ENCODE data around the gene C16orf82. TPM values are rescaled to one million over a fixed set of nuclear protein-coding genes. Genes with fewer than 3 reads are reported as not detected.

C16orf82 gene
- not detected for polyA plus RNA-seq (2013, experiment 1 of 2)
- polyA plus RNA-seq (2013, experiment 2 of 2) = not detected

- Histone ChIP-seq H3K27ac (ENCODE audit: low read depth, low read length) (no peak within 1 kb of the TSS), H3K27me3 (ENCODE audit: insufficient read depth, low read length) (no peaks in the 10 kb centered on the region), H3K9me3 (ENCODE audit: insufficient read depth, low read depth, low read length) (no peaks in the 10 kb centered on the region), H3K4me3 (ENCODE audit: low read length) (no peak within 1 kb of the TSS), H3K4me1 (ENCODE audit: insufficient read depth, low read length) (peaks cover 7% of the 10 kb centered on the region; the same call in 1 of the 2 replicates), H3K36me3 (ENCODE audit: insufficient read depth, low read length) (no peaks in the 10 kb centered on the region), H3K9ac (ENCODE audit: low read depth, low read length) (no peak within 1 kb of the TSS)
- 67% methylated on average over 22 of the region's 22 CpGs for WGBS
These were observed at the start of gene C16orf82 for GRCh38 chr16:27066668-27067537. Gene C16orf82, plus strand, starts transcription at chr16:27066927.

GRCh38 chr16:27020031-27020430 lies 46.7 kb upstream of the C16orf82 start:
- Histone ChIP-seq H3K9me3 (ENCODE audit: insufficient read depth, low read depth, low read length) (peaks cover 6% of the 10 kb centered on the region; the same call in 1 of the 2 replicates), H3K4me1 (ENCODE audit: insufficient read depth, low read length) (peaks cover 6% of the 10 kb centered on the region; the same call in 1 of the 2 replicates), H3K27me3 (ENCODE audit: insufficient read depth, low read length) (no peaks in the 10 kb centered on the region), H3K4me3 (ENCODE audit: low read length) (no peak overlapping the region), H3K9ac (ENCODE audit: low read depth, low read length) (no peak overlapping the region), H3K27ac (ENCODE audit: low read depth, low read length) (no peak overlapping the region), H3K36me3 (ENCODE audit: insufficient read depth, low read length) (no peaks in the 10 kb centered on the region)
- 92% methylated on average over 2 of the region's 2 CpGs for WGBS

DNA sequence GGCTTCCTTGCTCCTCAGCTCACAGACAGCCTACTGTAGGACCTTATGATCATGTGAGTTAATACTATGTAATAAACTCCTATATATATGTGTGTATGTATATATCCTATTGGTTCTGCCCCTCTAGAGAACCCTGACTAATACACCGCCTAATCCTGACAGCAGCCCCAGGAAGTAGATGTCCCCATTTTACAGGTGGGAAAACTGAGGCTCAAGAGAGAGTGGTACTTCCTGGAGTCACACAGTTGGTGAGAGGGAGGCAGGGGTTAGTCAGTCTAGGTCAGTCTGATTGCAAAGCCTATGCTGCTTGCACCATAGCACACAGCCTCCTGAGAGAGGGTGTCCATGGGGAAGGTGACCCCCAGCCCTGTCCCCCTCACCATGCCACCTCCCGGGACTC lies 42.7 kb upstream of the C16orf82 start:
- 94% methylated on average over 2 of the region's 2 CpGs for WGBS

DNA sequence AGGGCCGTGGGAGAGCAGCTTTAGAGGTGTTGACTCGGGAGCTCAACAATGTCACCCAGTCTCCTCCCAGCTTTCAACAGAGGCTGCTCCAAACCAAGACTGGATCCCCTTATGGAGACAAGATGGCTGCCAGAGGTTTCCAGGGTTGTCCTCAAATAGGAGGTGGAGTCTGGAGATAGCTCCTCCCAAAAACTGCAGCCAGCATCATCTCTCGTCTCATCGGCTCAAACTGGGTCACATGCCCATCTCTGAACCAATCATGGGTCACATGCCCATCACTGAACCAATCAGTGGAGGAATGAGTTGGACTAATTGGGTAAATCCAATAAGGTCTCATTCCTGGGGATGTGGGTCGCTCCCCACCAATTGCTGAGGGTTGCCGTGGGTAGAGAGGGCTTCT lies 41.1 kb upstream of the C16orf82 start:
- Histone ChIP-seq H3K27me3 (ENCODE audit: insufficient read depth, low read length) (no peaks in the 10 kb centered on the region), H3K9ac (ENCODE audit: low read depth, low read length) (no peak overlapping the region), H3K4me3 (ENCODE audit: low read length) (no peak overlapping the region), H3K9me3 (ENCODE audit: insufficient read depth, low read depth, low read length) (no peaks in the 10 kb centered on the region), H3K4me1 (ENCODE audit: insufficient read depth, low read length) (no peaks in the 10 kb centered on the region), H3K36me3 (ENCODE audit: insufficient read depth, low read length) (no peaks in the 10 kb centered on the region), H3K27ac (ENCODE audit: low read depth, low read length) (no peak overlapping the region)
- 75% methylated on average over 6 of the region's 6 CpGs for WGBS

More for the DNA sequence above, 42.7 kb upstream of the C16orf82 start:
- Histone ChIP-seq H3K27me3 (ENCODE audit: insufficient read depth, low read length) (no peaks in the 10 kb centered on the region), H3K36me3 (ENCODE audit: insufficient read depth, low read length) (no peaks in the 10 kb centered on the region), H3K27ac (ENCODE audit: low read depth, low read length) (no peak overlapping the region), H3K9me3 (ENCODE audit: insufficient read depth, low read depth, low read length) (peaks cover 3% of the 10 kb centered on the region; the same call in 1 of the 2 replicates), H3K9ac (ENCODE audit: low read depth, low read length) (no peak overlapping the region), H3K4me3 (ENCODE audit: low read length) (no peak overlapping the region), H3K4me1 (ENCODE audit: insufficient read depth, low read length) (no peaks in the 10 kb centered on the region)

DNA sequence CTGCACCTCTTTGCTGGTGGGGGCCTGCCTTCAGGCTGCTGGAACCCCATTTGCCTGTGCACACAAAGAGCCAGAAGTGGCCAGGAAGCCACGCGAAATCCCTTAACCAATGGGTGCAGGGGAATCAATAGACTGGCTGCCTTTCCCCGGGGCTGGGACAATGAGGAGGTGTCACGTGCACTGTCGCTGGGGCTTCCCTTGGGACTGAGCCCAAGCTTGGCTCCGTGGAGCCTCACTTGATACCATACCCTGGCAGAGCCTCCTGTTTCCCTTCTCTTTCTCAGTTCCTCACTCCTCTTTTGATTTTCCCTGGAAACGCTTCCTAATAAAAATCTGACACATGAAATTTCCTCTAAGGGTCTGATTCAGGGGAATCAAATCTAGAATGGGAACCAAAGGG lies 38.8 kb upstream of the C16orf82 start:
- no peak overlapping the region for H3K9ac ChIP-seq (ENCODE audit: low read depth, low read length)
- H3K4me1 ChIP-seq (ENCODE audit: insufficient read depth, low read length) = no peaks in the 10 kb centered on the region
- H3K27me3 ChIP-seq (ENCODE audit: insufficient read depth, low read length) = no peaks in the 10 kb centered on the region
- H3K27ac ChIP-seq (ENCODE audit: low read depth, low read length) = no peak overlapping the region
- WGBS = 84% methylated on average over 7 of the region's 7 CpGs
- no peak overlapping the region for H3K4me3 ChIP-seq (ENCODE audit: low read length)
- no peaks in the 10 kb centered on the region for H3K36me3 ChIP-seq (ENCODE audit: insufficient read depth, low read length)
- no peaks in the 10 kb centered on the region for H3K9me3 ChIP-seq (ENCODE audit: insufficient read depth, low read depth, low read length)

DNA sequence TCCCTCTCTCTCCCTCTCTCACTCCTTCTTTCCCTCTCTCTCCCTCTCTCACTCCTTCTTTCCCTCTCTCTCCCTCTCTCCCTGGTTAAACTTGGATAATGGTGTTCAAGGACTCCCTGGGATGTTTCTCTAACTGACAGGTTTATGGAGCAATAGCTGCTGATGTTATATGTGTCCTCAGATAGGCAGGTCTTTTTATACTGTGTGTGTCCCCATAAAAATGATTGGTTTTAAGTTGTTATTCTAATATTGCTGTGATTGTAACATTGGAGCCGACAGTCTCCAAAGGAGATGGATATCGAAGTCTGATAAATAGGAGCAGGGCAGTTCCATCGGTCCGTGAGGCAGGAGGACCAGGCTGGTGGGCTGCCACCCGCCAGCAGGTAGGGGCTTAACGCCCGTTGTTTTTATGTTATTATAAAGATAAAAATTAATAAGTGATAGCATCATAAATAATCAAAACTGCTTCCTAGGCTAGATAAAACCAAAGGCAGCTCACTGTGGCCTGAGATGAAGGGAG lies 38.1 kb upstream of the C16orf82 start:
- no peak overlapping the region for H3K4me3 ChIP-seq (ENCODE audit: low read length)
- H3K27ac ChIP-seq (ENCODE audit: low read depth, low read length) = no peak overlapping the region
- no peaks in the 10 kb centered on the region for H3K27me3 ChIP-seq (ENCODE audit: insufficient read depth, low read length)
- H3K36me3 ChIP-seq (ENCODE audit: insufficient read depth, low read length) = no peaks in the 10 kb centered on the region
- H3K4me1 ChIP-seq (ENCODE audit: insufficient read depth, low read length) = no peaks in the 10 kb centered on the region
- no peaks in the 10 kb centered on the region for H3K9me3 ChIP-seq (ENCODE audit: insufficient read depth, low read depth, low read length)
- 93% methylated on average over 4 of the region's 7 CpGs for WGBS
- no peak overlapping the region for H3K9ac ChIP-seq (ENCODE audit: low read depth, low read length)

GRCh38 chr16:27029525-27029924 lies 37.2 kb upstream of the C16orf82 start:
- Histone ChIP-seq H3K27ac (ENCODE audit: low read depth, low read length) (no peak overlapping the region), H3K9me3 (ENCODE audit: insufficient read depth, low read depth, low read length) (no peaks in the 10 kb centered on the region), H3K27me3 (ENCODE audit: insufficient read depth, low read length) (no peaks in the 10 kb centered on the region), H3K36me3 (ENCODE audit: insufficient read depth, low read length) (no peaks in the 10 kb centered on the region), H3K4me1 (ENCODE audit: insufficient read depth, low read length) (no peaks in the 10 kb centered on the region), H3K9ac (ENCODE audit: low read depth, low read length) (no peak overlapping the region), H3K4me3 (ENCODE audit: low read length) (no peak overlapping the region)
- WGBS = 96% methylated on average over 6 of the region's 6 CpGs

- Histone ChIP-seq H3K4me1 (ENCODE audit: insufficient read depth, low read length) (no peaks in the 10 kb centered on the region), H3K27me3 (ENCODE audit: insufficient read depth, low read length) (no peaks in the 10 kb centered on the region), H3K9me3 (ENCODE audit: insufficient read depth, low read depth, low read length) (no peaks in the 10 kb centered on the region), H3K27ac (ENCODE audit: low read depth, low read length) (no peak overlapping the region), H3K36me3 (ENCODE audit: insufficient read depth, low read length) (no peaks in the 10 kb centered on the region), H3K9ac (ENCODE audit: low read depth, low read length) (no peak overlapping the region), H3K4me3 (ENCODE audit: low read length) (no peak overlapping the region)
- WGBS = 94% methylated on average over 10 of the region's 12 CpGs
These were observed 33.3 kb upstream of the C16orf82 start for GRCh38 chr16:27033281-27033979.

- no peaks in the 10 kb centered on the region for H3K4me1 ChIP-seq (ENCODE audit: insufficient read depth, low read length)
- H3K27ac ChIP-seq (ENCODE audit: low read depth, low read length) = no peak overlapping the region
- H3K27me3 ChIP-seq (ENCODE audit: insufficient read depth, low read length) = no peaks in the 10 kb centered on the region
- no peak overlapping the region for H3K9ac ChIP-seq (ENCODE audit: low read depth, low read length)
- 96% methylated on average over 23 of the region's 23 CpGs for WGBS
- H3K4me3 ChIP-seq (ENCODE audit: low read length) = no peak overlapping the region
- peaks cover 6% of the 10 kb centered on the region; the same call in 1 of the 2 replicates for H3K9me3 ChIP-seq (ENCODE audit: insufficient read depth, low read depth, low read length)
- H3K36me3 ChIP-seq (ENCODE audit: insufficient read depth, low read length) = no peaks in the 10 kb centered on the region
These were observed 26.0 kb upstream of the C16orf82 start for GRCh38 chr16:27040732-27041131.

DNA sequence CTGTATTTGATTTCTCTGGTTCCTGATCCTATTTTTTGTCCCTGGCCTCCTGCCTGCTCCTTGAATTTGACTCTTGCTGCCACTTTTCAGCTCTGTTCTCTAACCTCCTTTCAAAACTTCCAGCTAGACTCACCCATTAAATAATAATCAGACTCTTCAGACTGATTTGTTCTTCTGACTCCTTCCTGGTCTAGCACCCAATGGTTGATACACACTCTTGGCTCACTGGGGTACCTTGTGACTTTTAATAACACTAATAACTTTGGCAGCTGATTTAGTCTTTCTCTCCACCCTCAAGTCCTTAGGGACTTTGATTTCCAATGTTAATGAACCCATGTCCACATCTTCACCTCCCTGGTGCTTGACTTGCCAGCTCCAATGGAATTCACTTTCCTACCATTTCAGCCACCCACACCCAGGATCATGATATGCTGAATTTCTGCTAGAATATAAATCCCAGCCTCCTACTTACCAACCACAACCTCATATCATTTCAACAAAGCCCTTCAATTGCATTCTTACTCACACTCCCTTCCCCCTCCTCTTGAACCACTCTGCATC lies 19.7 kb upstream of the C16orf82 start:
- Histone ChIP-seq H3K4me1 (ENCODE audit: insufficient read depth, low read length) (peaks cover 7% of the 10 kb centered on the region; the same call in 1 of the 2 replicates), H3K9ac (ENCODE audit: low read depth, low read length) (no peak overlapping the region), H3K9me3 (ENCODE audit: insufficient read depth, low read depth, low read length) (peaks cover 6% of the 10 kb centered on the region; the same call in 1 of the 2 replicates), H3K4me3 (ENCODE audit: low read length) (no peak overlapping the region), H3K36me3 (ENCODE audit: insufficient read depth, low read length) (no peaks in the 10 kb centered on the region), H3K27me3 (ENCODE audit: insufficient read depth, low read length) (no peaks in the 10 kb centered on the region), H3K27ac (ENCODE audit: low read depth, low read length) (no peak overlapping the region)

DNA sequence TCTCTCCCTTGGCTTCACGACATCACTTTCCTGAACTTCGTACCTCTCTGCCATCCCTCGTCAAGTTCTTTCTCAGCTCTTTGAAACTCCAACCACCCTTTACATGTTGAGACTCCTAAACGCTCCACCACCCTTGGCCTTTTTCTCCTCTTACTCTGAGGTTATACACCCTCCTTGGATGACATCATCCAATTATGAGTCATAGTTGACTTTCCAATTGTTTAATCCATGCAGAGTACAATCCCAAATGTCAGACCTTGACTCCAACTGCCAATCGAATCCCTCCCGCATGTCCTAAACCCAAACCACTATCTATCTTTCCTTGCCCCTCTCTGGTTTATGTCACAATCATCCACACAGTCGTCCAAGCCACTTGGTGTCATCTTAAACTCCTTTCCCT lies 18.4 kb upstream of the C16orf82 start:
- no peaks in the 10 kb centered on the region for H3K27me3 ChIP-seq (ENCODE audit: insufficient read depth, low read length)
- H3K36me3 ChIP-seq (ENCODE audit: insufficient read depth, low read length) = no peaks in the 10 kb centered on the region
- 89% methylated on average over 7 of the region's 7 CpGs for WGBS
- H3K9me3 ChIP-seq (ENCODE audit: insufficient read depth, low read depth, low read length) = peaks cover 6% of the 10 kb centered on the region; the same call in 1 of the 2 replicates
- peaks cover 7% of the 10 kb centered on the region; the same call in 1 of the 2 replicates for H3K4me1 ChIP-seq (ENCODE audit: insufficient read depth, low read length)
- H3K27ac ChIP-seq (ENCODE audit: low read depth, low read length) = no peak overlapping the region
- no peak overlapping the region for H3K4me3 ChIP-seq (ENCODE audit: low read length)
- no peak overlapping the region for H3K9ac ChIP-seq (ENCODE audit: low read depth, low read length)
